GM19328 (cell line): ENCODE data around the gene MED26.
A peak's percentile ranks its signal among the peaks of the same experiment; 100 is the strongest.
"Not testable (repeated sequence)": the region's sequence is repeated elsewhere in the genome, so short reads cannot be mapped to it uniquely, and the experiment has no call there.

ENCODE experiments used
- ATAC-seq: cut with Tn5 transposase; IDR thresholded peaks from one replicate; pipeline ENCODE4 v1.9.1; 2021; ENCODE audit warnings: mild to moderate bottlenecking, moderate library complexity; ENCODE audit not compliant: unreplicated experiment

The MED26 gene

DNA sequence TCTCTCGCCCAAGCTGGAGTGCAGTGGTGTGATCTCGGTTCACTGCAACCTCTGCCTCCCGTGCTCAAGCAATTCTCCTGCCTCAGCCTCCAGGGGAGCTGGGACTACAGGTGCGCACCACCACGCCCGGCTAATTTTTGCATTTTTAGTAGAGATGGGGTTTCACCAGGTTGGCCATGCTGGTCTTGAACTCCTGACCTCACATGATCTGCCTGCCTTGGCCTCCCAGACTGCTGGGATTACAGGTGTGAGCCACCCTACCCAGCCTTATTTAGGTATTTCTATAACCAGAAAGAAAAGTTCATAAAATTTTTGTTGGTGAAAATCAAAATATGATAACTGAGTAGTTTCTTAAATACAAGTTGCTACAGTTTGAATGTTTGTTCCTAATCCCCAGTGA lies 84.3 kb downstream of the MED26 start:
- ATAC-seq = not testable (repeated sequence)

DNA sequence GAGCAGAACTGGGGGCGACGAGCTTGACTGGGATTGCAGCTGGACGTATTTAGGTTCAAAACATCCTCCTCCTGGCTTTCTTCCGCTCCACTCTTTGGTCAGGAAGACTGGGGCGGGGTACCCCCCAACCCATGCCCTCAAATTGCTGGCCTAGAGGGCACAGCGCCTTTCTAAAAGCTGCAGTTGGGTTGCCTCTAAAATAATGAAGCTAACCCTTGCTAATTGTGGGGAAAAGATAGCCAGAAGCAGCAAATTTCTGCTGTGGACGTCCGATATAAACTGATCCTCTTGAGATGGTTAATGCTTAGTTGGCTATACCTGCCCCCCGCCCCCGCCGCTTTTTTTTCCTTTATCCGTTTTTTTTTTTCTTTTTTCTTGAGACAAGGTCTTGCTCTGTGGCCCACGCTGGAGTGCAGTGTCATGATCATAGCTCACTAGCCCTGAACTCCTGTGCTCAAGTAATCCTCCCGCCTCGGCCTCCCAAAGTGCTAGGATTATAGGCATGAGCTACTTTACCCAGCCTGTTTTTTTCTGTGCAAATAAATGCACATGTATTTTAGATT lies 85.0 kb downstream of the MED26 start:
- no peak for ATAC-seq

DNA sequence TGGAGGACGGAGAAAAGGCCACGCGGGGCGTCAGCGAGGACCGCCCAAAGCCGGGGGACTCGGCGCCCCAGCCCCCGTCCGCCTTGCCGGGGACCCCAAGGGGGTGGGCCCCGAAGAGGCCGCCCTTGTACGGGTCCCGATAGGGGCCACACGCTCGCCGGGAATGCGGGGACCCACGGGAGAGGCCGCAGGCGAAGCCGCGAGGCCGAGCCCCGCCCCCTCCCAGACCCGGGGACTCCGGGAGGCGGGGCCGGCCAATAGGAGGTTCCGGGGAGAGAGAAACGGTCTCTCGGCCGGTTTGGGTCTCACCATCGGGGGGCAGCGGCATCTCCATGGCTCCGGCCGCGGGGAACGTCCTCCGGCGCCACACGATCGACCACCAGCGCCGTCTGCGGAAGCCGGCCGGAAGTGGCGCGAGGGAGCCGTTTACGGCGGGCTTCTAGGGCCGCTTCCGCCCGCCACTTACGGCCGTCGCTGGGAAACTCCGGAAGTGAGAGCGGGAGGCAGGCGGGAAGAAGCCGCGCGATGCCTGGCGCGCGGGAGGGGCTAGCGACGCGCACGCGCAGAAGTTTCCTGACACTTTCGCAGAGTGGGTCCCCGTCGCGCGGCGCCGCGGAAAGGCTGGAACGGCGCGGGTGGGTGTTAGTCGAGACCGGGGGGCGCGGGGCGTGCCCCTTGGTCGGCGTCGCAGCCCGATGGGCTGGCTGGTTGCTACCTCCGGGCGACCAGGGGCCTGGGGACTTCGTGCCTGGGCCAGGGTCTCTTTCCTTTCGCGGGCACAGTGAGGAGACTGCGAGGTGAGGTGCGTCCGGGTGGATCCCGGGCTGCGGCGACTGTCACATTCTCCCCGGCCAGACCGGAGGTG lies 85.7 kb downstream of the MED26 start, which contains the start of gene CHERP:
CHERP (minus strand) TSS at position 393 of the 865 bp plus-strand sequence; CDS start at position 334, 59 bp downstream.
- peak; percentile 67 for ATAC-seq

DNA sequence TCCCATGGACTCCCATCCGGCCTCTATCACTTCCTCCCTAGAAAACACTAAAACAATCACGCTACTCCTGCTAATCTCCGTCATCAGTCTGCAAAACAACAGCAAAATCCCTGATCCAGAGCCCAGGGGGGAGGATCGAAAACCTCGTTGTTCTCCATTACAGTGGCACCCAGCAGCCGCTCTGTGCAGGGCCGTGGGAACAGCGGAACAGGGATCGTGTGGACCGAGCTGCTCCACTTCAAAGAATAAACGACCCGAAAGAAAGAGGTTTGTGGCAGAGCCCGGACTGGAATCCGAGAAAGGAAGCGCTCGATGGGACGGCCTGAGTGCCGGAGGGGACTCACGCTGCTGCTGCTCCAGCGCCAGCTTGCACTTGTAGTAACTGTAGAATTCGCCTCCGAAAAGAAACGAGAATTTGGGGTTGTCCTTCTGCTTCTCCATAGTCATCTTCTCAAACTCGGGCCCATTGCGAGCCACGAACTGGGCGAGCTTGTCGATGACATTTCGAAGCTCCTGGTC lies 86.4 kb downstream of the MED26 start:
- no peak for ATAC-seq

DNA sequence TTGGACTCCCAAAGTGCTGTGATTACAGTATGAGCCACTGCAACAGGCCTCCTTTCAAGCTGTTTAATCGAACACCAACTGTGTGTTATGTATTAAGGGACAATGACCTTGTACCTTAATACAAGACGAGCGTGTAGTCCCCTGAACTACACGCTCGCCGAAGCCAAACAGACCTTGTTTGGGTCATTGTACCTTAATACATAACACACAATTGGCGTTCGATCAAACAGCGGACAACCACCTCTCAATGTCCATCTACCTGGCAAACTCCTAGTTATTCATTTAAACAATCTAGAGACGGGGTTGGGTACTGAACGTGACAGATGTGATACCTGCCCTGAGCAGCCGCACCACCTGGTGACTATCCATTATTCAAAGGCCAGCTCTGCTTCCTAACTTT lies 87.1 kb downstream of the MED26 start:
- ATAC-seq = no peak

GRCh38 chr19:16537111-16537510 lies 90.9 kb downstream of the MED26 start:
- no peak for ATAC-seq

DNA sequence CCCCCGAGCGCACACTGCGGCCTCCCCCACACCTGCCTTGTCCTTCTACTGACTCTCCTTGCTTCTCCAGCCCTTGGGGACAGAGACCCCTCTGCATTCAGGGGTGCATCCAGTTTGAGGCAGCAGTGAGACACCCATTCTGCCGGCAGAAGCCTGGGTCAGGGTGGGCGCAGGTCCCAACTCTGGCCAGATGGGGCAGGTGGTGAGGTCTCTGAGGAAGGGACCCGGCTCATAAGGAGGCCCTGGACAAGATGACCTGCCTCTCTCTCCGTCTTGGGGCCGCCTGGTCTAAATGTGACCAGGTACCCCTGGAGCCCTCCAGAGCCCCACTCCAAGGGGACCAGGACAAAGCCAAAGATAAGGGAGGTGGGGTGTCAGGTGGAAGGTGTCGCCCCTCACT lies 91.9 kb downstream of the MED26 start:
- ATAC-seq = no peak

DNA sequence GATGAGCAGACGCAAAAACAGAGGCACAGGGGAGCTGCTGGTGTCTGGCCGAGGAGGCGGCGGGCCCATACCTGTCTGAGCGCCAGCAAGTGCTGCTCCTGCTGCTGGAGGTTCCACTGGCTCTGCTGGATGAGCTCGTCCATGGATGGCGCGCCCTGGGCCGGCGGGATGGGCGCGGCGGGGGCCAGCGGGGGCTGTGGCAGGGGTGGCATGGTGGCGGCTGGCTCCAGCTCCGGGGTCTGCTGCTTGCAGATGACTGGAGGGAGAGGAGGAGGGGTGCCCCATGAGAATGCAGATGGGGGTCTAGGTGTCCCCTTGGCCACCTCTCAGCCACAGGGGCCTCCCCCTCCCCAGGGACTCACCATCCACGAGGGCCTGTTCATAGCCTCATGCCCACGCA lies 92.6 kb downstream of the MED26 start:
- ATAC-seq = no peak

DNA sequence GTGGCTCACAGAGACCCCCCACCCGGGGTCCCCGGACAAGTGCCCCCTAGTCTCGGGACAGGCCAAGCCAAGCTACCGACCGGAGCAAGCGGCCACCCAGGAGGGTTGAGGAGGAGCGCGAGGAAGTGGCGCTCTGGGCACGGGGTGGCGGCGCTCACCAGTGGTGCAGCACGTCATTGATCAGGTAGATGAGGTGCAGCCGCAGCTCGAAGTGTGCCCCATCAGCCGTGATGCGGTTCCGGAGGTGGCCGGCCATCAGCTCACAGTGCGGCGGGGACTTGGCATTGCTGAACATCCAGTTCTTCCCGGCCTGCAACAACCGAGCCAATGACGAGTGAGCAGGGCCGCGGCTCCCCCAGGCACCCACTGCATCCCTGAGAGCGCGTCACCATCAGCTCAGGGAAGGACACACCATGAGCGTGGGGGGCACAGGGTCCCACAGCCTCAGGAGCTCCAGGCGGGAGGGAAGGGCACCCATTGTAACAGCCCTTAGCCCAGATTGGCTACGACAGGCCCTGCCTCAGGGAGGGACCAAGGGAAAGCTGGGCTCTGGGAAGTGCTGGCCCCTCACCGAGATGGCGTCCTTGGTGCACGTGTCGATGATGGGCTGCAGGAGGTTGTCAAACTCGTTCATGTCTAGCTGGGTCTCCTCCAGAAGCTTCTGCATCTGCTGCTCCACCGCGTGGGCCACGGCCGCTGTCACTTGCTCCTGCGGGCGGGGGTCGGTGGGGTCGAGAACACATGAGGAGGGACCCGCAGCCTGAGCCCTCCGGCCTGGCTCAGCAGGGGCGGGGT lies 95.4 kb downstream of the MED26 start:
- ATAC-seq = no peak

DNA sequence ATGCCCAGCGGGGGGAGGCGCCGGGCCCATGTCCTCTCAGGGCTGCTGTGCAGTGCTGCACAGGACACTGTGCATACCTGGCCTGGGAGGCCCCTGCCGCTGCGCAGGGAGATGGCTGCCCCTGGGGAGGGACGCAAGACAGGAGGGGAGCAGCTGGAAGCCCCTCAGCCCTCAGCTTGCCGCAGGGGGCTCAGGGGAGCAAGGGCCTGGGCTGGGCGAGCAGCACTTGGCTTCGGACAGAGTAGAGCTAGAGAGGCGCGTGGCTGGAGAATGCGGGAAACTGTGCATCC lies 96.7 kb downstream of the MED26 start:
- no peak for ATAC-seq

DNA sequence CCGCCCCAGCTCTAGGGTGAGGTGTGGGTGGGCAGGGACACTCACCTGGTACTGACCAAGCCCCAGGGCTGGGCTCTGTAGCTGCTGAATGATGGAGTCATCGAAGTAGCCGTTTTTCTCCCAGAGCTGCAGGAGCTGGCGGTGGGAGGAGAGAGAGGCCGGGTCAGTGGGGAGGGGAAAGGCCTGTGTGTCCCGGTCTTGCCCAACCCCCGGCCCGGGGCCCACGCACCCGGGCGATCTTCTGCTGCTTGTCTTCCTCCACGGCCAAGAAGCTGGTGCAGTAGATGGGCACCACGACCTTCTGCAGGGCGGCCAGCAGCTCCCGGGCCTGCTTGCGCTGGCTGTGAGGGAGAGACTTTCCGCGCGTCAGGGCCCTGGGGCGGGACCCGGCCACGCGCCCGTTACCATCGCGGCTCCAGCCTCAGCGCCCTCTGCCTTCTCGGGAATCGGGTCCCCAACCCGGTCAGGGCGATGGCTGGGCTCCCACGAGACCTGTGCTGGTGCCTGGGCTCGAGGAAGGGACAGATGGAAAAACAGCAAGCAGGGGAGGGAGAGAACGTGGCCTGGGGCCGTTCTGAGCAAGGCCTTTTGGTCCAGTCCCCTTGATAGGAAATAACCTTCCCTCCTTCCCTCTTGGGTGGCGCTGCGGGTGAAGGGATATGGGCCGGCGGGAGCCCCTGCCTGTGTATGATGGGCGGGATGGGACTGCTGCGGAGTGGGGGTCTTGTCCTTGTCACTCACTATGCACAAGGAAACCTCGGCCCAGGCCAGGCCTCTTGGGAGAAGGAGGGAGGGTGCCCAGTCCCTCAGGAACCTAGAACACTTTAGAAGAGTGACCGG lies 97.2 kb downstream of the MED26 start:
- no peak for ATAC-seq

- no peak for ATAC-seq
Observed at GRCh38 chr19:16529466-16530144, 98.4 kb downstream of the MED26 start.

- ATAC-seq = no peak
Observed at GRCh38 chr19:16527971-16528521, 100.0 kb downstream of the MED26 start.

GRCh38 chr19:16527334-16527935 lies 100.6 kb downstream of the MED26 start:
- no peak for ATAC-seq

- no peak for ATAC-seq
Observed at GRCh38 chr19:16525751-16526481, 102.1 kb downstream of the MED26 start.

- ATAC-seq = no peak
Observed at GRCh38 chr19:16524991-16525734, 102.8 kb downstream of the MED26 start.
